ENCODE results near the gene IFNG-AS1.

Gene IFNG-AS1

DNA sequence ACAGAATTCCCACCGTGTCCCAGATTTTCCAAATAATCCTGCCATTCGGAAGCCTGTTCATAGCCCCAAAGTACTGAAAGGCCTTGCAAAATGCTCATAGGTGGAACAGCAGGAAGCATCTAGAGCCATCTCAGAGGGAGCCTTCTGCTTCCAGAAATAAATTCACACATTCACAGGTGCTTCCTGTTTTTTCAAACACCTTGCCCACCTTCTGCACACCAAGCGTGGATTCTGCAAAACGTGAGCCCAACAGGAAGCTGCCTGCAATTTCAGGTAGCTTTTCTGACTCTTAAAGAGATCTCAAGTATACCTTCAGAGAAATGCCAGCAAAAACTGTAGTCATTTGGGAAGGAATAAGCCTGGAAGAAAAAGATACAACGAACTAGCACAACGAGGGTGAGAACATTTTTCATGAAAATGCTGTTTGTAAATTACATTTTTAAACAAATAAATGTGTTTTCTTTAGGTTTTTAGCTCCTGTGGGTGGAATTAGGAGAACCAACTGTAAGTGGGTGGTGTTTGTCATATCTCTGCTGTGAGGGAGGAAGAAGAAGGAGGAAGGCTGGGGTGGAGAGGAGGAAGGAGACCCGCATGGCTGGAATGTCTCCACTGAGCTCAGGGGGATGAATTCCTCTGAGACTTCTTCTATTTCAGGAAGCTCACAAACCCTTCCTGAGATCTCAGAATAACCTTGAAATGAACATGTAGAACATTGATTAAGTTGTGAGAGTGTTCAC is at the start of gene IFNG-AS1:
TSS of gene IFNG-AS1 (plus strand) at position 264 of the 737 bp plus-strand sequence.
- DNase-seq: peak; percentile 45

DNA sequence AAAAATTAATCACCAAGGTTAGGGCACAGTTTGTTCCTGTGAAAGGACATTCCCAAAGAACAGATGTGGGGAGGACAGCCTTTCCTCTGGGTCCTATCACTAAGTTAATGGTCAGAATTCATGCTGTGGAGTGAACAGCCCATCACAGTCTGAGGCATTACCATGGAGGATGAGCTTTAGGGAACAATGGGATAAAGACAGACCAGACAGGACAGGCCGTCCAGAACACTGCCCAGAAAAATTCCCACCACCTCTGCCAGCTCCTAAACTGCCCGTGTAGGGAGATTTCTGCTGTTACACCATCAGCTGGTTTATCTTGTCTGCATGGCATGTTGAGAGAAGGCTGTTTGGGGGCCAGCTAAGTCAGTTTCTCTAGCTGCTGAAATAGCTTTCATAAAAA is 49.6 kb upstream of the IFNG-AS1 start:
- no peak for DNase-seq

DNA sequence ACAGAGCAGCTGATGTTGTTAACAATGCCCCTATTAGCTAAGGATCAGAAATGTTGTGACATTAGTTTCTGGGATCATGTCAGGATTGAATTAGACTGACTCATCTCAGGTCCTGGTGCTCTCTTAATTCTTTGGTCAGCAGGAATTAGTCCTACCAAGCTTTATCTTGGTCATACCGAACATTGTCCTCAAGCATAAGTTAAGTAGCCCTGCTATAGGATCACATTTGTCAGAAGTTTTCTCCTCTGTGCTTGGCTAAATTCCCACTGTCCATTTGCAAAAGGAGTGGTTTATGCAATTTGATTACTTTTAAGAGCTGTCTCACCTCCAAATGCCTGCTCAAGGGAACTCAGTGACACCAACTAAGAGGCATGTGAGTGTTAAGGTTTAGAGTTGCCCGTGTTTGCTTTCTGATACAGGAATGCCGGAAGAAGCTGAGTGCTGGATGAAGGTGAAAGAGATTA is 48.4 kb upstream of the IFNG-AS1 start:
- no peak for DNase-seq

DNA sequence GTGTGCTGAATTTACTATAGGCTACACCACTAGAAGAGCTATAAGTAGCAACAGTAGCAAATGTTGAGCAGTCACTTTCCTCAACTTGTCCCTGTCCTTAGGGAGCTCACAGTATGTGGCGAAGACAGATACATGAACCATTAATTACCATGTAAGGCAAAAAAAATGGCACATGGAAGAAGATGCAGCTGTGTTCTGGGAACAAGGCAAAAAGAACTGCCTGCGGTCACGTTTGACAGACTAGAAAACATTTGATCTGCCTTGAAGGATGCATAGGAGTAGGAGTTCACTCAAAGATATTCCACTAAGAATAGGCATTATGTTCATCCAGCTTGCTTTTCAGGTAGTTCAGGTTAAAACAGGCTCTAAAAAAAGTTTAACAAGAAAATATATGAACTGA is 46.5 kb upstream of the IFNG-AS1 start:
- DNase-seq: no peak

DNA sequence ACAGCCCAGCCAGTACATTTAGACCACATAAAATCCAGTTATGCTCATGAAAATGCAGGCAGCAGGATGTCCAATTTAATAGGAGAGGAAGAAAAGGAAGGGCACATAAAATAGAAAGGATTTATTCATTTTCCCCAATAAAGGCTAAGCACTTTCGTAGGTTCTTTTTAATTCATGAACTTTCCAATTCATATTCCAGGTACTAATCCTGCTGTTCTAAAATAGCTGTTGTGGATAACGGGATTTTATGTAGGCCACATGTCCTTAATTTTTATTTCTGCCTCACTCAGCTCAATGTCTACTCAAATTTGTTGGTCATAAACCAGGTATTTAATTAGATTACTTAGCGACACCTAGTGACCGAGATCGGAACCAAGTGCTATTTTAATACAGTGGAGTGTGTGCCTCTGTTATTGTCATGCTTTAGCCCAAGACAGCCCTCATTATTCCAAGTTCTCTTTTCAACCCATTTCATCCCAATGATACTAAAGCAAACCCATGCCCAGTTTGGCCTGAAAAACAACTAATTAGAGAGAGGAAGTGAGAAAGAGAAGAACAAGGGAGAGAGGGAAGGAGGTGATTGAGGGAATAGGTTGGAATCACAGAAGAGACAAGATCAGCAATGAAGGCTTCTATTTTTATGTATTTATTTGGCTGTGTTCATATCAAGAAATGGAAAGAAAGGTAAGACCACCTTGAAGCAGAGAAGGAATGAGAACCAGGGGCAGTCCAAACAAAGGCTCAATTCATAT is 45.9 kb upstream of the IFNG-AS1 start:
- peak; percentile 75 for DNase-seq

DNA sequence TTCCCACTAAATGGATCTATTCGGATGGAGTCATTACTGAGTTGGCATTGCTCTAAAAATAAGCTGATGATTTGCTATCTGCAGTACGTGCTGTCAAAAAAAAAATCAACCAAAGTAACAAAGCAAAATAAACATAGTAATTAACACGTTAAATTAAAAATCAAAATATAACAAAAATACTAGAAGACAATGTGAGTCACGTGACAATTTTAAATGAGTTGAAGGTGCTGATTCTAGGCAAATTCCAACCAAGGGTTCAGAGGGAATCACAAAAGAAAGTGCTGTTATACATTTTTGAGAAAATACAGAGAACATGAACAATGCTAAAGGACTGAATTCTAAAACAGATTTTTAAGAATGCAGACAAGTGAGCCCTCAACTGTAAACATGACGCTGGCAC is 45.2 kb upstream of the IFNG-AS1 start:
- DNase-seq: no peak

DNA sequence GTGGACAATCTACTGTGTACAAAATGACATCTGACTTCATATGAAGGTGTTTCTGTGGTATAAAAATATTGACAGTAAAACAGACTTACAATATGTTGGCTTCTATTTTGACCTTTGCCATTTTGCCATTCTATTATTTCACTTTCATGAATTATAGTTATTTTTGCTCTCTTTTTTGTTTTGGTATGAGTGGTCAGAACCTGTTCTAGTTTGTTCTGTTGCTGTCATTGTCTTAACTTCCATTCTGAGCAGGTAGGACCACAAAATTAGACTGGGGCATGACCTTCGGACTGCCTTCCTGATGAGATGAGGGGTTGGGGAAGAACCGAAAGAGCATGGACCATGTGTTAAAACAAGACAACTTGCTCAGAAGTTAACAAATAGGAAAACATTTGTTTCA is 36.5 kb upstream of the IFNG-AS1 start:
- no peak for DNase-seq

DNA sequence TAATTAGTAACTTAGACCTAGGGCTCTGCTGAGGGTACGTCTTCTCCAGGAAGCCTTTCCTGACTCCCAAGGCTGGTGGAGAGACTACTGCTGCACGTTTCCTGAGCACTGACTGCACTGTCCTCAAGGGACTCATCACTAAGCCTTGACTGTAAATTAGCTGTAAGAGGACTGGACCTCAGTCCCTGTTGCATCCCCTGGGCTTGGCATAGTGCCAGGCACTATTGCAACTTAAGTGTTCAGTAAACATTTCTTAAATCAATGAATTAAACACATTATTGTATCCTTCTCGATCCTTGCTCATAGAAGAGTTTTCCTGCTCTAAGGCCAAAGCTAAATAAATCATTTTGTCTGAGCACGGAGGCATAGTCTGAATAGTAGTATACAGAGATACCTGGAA is 31.9 kb upstream of the IFNG-AS1 start:
- no peak for DNase-seq

DNA sequence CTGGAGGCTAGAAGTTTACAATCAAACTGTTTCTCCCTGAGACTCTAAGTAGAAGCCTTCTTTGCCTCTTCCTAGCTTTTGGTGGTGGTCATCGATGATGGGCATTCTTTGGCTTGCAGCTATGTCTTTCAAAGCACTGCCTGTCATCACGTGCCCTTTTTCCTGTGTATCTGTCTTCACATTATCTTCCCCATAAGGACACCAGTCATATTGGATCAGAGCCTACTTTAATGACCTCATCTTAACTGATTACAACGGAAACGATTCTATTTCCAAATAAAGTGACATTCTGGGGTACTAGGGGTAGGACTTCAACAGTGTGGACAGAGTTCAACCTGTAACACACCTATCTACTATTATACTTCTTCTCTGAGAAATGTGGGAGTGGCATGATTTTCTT is 31.1 kb upstream of the IFNG-AS1 start:
- DNase-seq: no peak

DNA sequence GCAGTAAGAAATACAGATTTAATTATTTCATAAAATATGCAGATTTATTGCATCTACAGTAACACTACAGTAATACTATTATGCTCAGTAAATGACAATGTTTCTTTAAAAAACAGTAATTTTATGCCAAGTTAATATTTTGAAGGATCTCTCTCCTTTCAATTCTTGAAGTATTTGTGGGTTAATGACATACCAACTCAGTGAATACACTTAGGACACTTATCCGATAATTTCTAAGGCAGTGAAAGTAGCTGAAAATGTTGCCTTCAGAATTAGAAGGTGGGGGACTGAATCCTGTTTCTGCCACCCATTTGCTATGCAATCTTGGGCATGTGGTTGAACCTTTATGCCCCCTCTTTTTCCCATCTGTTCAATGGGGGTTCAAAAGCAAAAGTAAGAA is 24.8 kb upstream of the IFNG-AS1 start:
- DNase-seq: no peak

DNA sequence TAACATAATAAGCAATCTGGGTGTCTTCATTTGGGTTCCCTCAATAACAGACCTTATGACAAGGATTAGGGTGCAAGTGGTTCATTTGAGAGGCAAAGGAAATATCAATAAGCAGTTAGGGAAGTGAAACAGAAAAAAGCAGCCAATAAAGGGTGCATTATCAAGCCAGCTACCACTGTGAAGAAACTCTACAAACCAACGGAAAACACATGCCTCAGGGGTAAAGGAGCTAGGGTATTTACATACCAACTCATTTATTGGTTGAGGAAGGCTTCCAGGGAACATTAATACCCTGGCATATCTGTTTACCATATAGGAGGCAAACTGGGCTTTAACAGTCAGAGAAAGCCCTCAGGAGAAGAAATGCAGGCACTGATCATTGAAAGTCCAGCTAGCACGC is 22.7 kb upstream of the IFNG-AS1 start:
- no peak for DNase-seq

DNA sequence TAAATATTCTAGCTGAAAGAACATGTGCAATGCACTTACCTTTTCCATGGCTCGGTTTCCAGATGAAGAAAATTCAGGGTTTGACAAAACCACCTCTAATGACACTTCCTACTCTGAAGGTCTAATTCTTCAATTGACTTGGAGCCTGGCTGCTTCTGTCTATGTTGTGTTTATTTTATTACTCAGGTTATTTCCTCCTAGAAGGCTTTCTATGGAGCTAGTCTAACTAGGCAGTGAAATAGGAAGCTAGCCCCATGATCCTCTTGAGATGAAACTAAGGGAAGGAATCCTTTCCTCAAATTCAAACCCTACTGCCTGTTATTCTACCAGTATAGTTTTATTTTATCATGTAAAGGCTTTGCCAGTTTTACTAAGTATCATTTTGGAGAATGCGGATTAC is 20.9 kb upstream of the IFNG-AS1 start:
- DNase-seq: no peak

DNA sequence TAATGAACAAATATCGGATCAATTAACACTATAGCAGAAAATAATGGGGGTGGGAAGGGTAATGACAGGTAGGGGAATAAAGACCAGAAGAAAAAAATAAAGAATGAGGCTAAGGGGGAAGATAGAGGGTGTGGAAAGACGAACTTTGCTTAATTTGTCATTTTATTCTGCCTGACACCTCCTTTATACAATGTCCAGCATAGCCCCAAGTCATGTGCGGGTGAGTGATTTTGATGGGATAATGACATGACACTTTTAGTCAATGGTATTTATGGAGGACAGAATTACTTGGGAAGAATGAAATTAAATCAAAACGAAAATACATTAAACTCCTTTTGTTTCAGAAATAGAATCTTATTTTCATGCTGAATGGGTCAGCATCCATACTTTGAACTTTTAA is 20.5 kb upstream of the IFNG-AS1 start:
- DNase-seq: no peak

DNA sequence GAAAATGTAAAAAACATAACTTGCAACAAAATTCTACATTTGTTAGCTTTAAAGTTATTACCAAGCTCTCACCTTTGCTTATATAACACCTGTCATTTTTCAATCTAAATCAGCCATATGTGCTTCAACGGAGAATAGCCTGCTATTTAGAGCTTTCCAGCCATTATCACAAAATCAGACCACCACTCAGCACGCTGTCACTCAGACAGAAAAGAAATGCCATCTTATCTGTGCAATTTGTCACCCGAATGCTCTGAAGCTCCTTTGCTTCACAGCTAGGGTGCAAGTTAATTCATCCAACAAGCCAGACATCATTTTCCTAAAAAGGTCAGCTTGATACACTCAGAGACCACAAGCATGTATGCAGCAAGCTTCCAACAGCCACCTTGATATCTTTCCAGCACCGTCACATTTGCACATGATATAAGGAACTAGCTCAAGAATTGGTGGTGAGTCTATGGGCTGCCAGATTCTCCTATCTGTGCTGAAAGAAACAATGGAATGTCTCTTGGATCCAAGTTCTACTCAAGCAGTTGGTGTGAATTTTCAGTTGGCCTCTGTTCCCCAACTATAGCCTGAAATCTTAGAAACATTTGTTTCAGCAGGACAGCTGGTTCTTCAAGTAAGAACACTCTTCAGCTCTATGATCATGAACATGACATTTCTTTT is 20.0 kb upstream of the IFNG-AS1 start:
- DNase-seq: no peak

DNA sequence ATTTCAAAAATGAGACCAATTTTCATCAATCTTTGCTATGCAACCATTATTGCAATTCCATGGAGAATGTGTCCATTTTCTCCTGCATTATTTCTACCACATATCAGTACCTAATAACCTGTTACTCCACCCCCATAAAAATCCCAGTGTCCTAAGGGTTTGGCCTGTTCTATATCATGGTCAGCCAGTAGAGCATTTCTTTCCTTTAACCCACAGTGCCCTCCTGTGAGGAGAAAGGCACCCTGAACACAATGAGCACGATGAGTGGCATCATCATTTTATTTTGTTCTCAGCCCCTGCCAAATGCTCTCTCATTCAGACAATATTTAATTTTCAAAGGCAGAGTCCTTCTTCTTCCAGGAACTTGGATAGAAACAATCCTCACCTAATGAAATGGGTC is 11.6 kb upstream of the IFNG-AS1 start:
- no peak for DNase-seq

DNA sequence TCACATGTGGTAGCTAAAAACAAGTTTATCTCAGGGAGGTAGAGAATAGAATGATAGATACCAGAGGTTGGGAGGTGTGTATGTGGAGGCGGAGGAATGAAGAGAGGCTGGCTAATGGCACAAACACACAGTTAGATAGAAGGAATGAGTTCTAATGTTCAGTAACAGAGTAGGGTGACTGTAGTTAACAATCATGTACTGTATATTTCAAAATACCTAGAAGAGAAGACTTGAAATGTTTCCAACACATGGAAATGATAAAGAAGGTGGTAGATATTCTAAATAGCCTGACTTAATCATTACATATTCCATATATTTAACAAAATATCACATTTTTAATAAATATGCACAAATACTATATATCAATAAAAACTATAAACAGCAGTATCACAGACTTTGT is 8.9 kb upstream of the IFNG-AS1 start:
- DNase-seq: no peak

DNA sequence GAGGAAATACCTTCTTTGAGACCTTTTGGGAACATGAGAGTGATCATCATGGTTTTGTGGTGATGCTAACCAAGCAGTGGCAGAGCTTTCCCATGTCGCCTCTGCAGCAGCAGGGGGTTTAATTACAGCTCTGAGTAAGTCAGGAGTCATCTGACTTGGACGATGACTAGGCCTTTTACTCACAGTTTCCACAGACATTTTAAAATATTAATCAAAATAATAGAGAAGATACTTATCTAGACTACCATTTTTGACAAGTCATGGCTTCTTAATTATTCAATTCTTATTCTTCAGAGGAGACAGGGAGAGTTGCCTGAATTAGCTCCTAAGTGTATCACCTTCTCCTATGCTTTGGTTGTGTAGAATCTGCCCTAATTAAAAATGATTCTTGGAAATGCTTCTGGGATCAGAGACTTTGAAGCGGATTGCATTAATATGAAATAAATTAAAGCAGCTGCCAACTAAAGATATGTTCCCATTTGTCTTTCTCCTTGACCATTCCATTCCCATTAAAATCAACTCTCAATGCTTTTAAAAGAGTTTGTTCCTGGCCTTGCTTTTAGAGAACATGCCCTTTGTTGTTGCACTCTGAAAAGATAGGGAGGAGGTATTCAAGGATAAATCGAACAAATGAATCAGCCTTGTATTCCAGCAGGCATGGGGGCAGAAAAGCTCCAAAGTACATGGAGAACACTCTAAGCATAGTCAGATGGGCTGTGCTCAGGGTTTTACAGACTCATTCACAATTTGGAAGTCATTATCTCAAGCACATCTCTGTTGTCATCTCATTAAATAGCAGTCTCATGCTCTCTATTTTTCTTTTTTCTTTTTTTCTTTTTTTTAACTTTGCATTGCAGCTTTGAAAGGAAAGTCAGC is 7.7 kb upstream of the IFNG-AS1 start:
- DNase-seq: no peak

DNA sequence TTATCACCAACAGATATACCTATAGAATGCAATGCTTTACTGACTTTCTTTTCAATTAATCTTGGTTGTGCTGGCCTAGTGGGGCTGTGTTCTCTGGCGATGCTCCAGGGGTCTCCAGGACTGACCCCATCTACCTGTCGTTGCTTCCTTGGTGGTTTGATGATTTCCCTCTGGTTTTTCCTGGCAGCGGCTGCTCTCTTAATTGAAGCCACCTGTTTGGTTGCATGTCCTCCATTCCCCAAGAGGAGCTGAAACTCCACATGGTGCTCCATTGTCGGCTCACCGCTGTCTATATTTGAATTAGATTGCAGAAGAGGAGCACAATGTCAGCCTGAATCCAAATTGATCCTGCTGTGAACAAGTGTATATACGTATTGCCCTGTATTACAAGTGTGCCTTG is 7.1 kb upstream of the IFNG-AS1 start:
- no peak for DNase-seq

DNA sequence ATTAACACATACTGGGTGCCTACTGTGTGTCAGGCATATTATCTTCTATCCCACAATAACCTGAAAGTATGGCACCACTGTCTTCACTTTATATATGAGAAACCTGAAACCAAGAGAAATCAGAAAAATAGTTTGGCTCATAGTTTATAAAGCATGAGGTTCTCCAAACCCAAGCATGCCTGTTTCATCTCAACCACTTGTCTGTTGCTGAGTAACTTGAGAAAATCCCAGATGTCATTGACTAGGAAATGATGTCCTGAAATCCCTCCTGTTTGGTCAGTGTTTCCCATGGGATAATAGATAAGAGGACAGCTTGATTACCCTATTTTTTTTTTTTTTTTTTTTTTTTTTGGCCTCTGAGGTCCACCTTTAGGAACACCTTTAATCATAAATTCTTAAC is 2.6 kb upstream of the IFNG-AS1 start:
- no peak for DNase-seq

DNA sequence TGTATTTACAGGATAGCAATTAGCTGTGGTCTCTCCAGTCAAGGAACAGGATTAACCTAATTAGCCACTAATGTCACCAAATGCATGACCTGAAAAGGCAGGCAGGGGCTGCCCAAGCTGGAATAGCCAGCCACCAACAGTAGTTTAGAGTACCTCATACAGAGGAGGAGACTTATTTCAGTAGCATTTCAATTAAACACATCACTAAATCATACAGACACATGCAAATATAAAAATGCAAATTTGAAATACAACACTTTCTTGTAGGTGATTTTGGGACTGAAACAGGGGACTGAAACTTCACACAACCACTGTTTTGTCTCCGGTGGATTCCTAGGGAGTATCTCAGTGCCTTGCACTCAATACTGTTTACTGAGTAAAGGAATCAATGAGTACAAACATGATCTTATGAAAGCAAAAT is 636 bp upstream of the IFNG-AS1 start:
- no peak for DNase-seq

DNA sequence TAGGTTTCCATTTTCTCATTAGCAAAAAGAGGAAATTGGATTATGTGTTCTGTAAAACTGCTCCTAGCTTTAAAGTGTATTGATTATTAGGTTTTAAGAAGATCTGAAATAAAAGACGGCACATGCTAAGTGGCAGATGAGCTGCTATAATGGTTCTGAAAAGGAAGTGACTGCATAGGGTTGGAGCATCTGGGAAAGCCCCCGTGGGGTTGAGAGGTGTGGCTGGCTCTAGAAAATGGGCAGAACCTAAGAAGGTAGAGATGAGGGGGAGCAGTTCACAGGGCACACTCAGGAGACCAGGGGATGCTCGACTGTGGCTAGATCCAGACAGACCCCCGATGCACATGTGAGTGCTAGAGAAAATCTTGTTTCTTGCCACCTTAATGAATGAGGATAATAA is 1.9 kb downstream of the IFNG-AS1 start:
- DNase-seq: peak; percentile 48

DNA sequence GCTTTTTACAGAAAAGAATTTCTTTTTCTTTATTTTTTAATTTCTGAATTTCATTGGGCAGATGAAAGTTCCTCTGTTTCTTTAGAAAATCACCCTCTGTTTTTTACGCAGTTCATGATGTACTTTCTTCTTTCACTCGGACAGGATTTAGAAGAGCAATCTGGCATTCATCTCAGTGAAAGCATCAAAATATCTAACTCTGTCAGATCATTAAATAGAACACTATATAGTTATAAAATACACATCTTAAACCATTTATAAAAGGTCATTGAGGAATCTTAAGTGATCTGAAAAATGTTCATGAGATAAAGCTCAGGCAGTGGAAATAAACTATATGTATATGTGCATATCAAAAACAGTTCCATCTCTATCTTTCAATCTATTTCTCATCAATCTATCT is 3.9 kb downstream of the IFNG-AS1 start:
- DNase-seq: no peak

DNA sequence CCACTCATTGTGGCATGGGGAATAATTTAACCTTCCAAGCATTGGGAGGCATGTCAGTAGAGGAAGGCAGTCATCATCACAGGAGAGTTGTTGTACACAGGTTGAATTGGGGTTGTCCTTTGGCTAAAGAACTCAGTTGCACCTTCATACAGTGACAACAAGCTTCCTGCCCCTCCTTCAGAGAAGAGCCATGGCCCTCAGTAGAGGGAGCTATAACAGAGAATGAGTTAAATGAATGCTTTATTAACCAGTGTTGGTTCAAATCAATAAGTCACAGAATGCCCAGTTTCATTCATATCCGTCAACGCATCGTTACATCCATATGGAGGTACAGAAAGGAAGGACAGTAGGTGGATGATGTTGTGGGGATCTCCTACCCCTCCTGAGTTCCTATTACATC is 4.8 kb downstream of the IFNG-AS1 start:
- no peak for DNase-seq

Data from activated gamma-delta T cell treated with Interleukin-2 at 50 U/mL for 16 hours (primary cell).